Peyer's patch (tissue), 4 donors: Measurements from ENCODE around the gene DOCK1. TPM values are rescaled to one million over a fixed set of nuclear protein-coding genes. Genes with fewer than 3 reads are reported as not detected.
"Not testable (repeated sequence)": the region's sequence is repeated elsewhere in the genome, so short reads cannot be mapped to it uniquely, and the experiment has no call there.

Experiments used
- DNase-seq, 3 donors: peaks; one replicate each; pipeline ENCODE4 v3.0.0-alpha.2; 2017 to 2019
- H3K27ac ChIP-seq, 4 donors: fragments of 200-600 bp; sonication (generic); one replicate each; pipeline ENCODE4 v1.5.1; 2016 to 2019
- H3K27me3 ChIP-seq, 2 donors: fragments of 200-600 bp; sonication (generic); one replicate each; pipeline ENCODE4 v1.5.1; 2019
- H3K36me3 ChIP-seq, 3 donors: fragments of 200-600 bp; sonication (generic); one replicate each; pipeline ENCODE4 v1.5.1; 2016 to 2019
- H3K4me1 ChIP-seq, 4 donors: fragments of 200-600 bp; sonication (generic); one replicate each; pipeline ENCODE4 v1.5.1; 2016 to 2019
- H3K4me3 ChIP-seq, 4 donors: fragments of 200-600 bp; sonication (generic); 1 replicate in 3 of 4; 2 replicates in 1 of 4; pipeline ENCODE4 v1.5.1; 2016 to 2019; ENCODE audit warnings: mild to moderate bottlenecking in 1 of 4
- H3K9me3 ChIP-seq, 4 donors: fragments of 200-600 bp; sonication (generic); one replicate each; pipeline ENCODE4 v1.5.1; 2016 to 2019; ENCODE audit warnings: mild to moderate bottlenecking in 1 of 4
- POLR2A ChIP-seq, 2 donors: fragments of 450-650 bp; IDR thresholded peaks; one replicate each; pipeline ENCODE4 v1.5.1; 2017; ENCODE audit warnings: antibody characterized with exemption in 2 of 2, mild to moderate bottlenecking in 2 of 2, moderate library complexity in 2 of 2
- total RNA-seq, 4 donors: library from RNA; depleted of rRNA; stranded (reverse); fragments of >200 nt; gene quantifications; one replicate each; pipeline ENCODE4 v1.1.0, GENCODE V29; 2016
- TF ChIP-seq, protein P1 (sequence below), 6 experiments: fragments of 450-650 bp in 4 of 6; fragments of 200-600 bp in 2 of 6; sonication (generic) in 1 of 6; IDR thresholded peaks; one replicate each; pipeline ENCODE4 v1.5.1; 2017 to 2019; ENCODE audit warnings: antibody characterized with exemption in 6 of 6, mild to moderate bottlenecking in 3 of 6, moderate library complexity in 1 of 6

DOCK1 gene
- total RNA-seq, 4 donors from 2014 or later = 42.0 to 117 (median 92.2) TPM

DNA sequence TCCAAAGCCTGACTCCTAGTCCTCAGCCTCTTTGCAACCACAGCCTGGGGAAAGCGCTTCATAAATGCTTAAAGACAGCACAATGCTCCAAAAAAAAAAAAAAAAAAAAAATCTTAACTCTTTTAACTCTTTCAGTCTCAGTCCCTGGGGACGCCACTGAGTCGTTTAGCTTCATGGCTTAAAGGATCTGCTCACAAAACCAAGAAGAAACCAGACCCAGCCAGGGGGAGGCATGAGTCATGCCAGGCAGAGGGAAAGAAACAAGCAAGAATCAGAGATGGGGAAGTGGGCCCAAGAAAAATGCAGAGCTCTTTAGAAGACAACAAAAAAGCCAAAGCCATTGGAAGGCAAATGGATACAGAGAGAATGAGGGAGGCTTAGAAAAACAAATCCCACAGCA, 32.5 kb upstream of the DOCK1 start:
- peak in 1 of 3 donors; percentile 31 for DNase-seq

DNA sequence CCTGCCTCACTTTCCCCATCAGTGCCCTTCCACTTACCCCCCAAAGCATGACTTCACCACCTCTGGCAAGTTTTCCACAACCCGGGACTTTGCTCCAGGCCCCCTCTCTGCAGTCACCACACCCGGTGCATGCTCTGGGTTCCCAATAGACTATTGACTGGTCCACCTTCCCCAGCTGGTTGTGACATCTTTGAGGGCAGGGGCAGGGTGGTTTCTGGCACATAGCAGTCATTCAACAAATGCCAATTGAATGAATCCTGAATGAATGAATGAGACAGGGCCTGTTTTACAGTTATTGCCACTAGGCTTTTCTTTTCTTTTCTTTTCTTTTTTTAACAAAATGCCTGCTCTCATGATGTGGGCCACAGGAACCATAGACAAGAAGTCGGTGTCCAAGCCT, 28.8 kb upstream of the DOCK1 start:
- no peak overlapping the region for H3K4me3 ChIP-seq
- no peaks in the 10 kb centered on the region for H3K27me3 ChIP-seq
- H3K4me1 ChIP-seq = no peaks in the 10 kb centered on the region
- H3K9me3 ChIP-seq = no peaks in the 10 kb centered on the region
- TF ChIP-seq, protein P1, sequence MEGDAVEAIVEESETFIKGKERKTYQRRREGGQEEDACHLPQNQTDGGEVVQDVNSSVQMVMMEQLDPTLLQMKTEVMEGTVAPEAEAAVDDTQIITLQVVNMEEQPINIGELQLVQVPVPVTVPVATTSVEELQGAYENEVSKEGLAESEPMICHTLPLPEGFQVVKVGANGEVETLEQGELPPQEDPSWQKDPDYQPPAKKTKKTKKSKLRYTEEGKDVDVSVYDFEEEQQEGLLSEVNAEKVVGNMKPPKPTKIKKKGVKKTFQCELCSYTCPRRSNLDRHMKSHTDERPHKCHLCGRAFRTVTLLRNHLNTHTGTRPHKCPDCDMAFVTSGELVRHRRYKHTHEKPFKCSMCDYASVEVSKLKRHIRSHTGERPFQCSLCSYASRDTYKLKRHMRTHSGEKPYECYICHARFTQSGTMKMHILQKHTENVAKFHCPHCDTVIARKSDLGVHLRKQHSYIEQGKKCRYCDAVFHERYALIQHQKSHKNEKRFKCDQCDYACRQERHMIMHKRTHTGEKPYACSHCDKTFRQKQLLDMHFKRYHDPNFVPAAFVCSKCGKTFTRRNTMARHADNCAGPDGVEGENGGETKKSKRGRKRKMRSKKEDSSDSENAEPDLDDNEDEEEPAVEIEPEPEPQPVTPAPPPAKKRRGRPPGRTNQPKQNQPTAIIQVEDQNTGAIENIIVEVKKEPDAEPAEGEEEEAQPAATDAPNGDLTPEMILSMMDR (IDR thresholded peaks at IDR 0.05) = no peak
- no peak for TF ChIP-seq POLR2A (IDR thresholded peaks at IDR 0.05)
- H3K27ac ChIP-seq = no peak overlapping the region
- H3K36me3 ChIP-seq = no peaks in the 10 kb centered on the region
- no peak for DNase-seq

More for the DNA sequence above, 32.5 kb upstream of the DOCK1 start:
- no peaks in the 10 kb centered on the region for H3K36me3 ChIP-seq
- no peak overlapping the region for H3K4me3 ChIP-seq
- no peak for TF ChIP-seq POLR2A (IDR thresholded peaks at IDR 0.05)
- TF ChIP-seq, protein P1 (IDR thresholded peaks at IDR 0.05) = no peak
- H3K27ac ChIP-seq = no peak overlapping the region
- no peaks in the 10 kb centered on the region for H3K27me3 ChIP-seq
- H3K4me1 ChIP-seq = no peaks in the 10 kb centered on the region
- H3K9me3 ChIP-seq = no peaks in the 10 kb centered on the region

DNA sequence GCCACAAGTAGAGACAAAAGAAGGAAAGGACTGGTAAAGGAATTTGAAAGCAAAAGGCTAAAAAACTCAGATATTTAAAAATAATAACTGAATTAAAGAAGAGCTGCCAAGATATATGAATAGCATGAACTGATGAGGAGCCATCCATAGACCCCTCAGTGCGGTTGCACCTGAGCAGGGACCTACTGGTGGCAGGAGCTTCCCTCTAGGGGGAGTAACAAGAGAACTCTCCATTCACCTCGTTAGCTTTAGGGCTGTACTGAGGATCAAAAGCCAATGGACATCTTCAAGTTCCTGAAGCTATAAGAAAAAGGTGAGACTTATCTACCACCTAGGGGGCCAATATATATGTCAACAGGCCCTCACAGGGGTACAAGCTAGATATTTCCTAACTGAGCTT, 27.8 kb upstream of the DOCK1 start:
- TF ChIP-seq POLR2A (IDR thresholded peaks at IDR 0.05) = no peak
- TF ChIP-seq, protein P1 (IDR thresholded peaks at IDR 0.05) = no peak
- Histone ChIP-seq H3K36me3 (no peaks in the 10 kb centered on the region), H3K4me3 (no peak overlapping the region), H3K27me3 (no peaks in the 10 kb centered on the region), H3K9me3 (no peaks in the 10 kb centered on the region), H3K4me1 (no peaks in the 10 kb centered on the region), H3K27ac (no peak overlapping the region)
- DNase-seq = no peak

DNA sequence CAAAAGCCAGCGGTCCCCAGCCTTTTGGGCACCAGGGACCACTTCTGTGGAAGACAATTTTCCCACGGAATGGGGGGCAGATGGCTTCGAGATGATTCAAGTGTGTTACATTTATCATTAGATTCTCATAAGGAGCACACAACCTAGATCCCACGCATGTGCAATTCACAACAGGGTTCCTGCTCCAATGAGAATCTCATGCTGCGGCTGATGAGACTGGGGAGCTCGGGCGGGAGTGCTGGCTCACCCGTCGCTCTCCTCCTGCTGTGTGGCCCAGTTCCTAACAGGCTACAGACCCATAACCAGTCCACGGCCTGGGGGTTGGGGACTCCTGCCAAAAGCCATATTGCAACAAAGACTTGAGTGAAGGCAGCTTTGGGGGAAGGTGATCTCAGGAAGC, 26.6 kb upstream of the DOCK1 start:
- TF ChIP-seq, protein P1 (IDR thresholded peaks at IDR 0.05) = no peak
- no peak for TF ChIP-seq POLR2A (IDR thresholded peaks at IDR 0.05)
- Histone ChIP-seq H3K36me3 (no peaks in the 10 kb centered on the region), H3K27ac (no peak overlapping the region), H3K4me1 (no peaks in the 10 kb centered on the region), H3K4me3 (no peak overlapping the region), H3K9me3 (no peaks in the 10 kb centered on the region), H3K27me3 (no peaks in the 10 kb centered on the region)
- DNase-seq = no peak

DNA sequence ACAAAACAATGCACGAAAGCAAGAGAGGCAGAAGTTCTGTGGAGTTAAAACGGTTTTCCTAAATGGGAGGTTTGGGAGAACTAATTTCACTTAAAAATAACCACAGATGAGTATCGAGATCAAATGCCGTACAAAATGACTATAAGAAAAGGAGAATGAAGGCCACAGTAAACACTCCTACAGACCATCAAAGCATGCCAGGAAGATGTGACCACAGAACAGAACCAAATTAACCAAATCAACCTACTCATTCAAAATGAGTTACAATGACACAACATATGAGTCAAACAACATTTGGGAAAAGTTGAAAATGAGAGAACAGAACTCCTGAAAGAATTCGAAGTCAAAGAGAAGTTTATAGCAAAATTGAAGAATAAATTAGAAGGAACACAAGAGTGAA, 24.3 kb upstream of the DOCK1 start:
- H3K27me3 ChIP-seq = no peaks in the 10 kb centered on the region
- no peak for DNase-seq
- H3K9me3 ChIP-seq = no peaks in the 10 kb centered on the region
- H3K4me1 ChIP-seq = no peaks in the 10 kb centered on the region
- TF ChIP-seq POLR2A (IDR thresholded peaks at IDR 0.05) = no peak
- TF ChIP-seq, protein P1 (IDR thresholded peaks at IDR 0.05) = no peak
- H3K27ac ChIP-seq = no peak overlapping the region
- H3K36me3 ChIP-seq = no peaks in the 10 kb centered on the region
- no peak overlapping the region for H3K4me3 ChIP-seq

DNA sequence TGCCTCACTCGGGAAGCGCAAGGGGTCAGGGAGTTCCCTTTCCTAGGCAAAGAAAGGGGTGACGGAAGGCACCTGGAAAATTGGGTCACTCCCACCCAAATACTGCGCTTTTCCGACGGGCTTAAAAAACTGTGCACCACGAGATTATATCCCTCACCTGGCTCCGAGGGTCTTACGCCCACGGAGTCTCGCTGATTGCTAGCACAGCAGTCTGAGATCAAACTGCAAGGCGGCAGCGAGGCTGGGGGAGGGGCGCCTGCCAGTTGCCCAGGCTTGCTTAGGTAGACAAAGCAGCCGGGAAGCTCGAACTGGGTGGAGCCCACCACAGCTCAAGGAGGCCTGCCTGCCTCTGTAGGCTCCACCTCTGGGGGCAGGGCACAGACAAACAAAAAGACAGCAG, 23.2 kb upstream of the DOCK1 start:
- H3K36me3 ChIP-seq, H3K4me1 ChIP-seq, H3K9me3 ChIP-seq, DNase-seq, H3K27me3 ChIP-seq, H3K27ac ChIP-seq, H3K4me3 ChIP-seq: not testable (repeated sequence)

DNA sequence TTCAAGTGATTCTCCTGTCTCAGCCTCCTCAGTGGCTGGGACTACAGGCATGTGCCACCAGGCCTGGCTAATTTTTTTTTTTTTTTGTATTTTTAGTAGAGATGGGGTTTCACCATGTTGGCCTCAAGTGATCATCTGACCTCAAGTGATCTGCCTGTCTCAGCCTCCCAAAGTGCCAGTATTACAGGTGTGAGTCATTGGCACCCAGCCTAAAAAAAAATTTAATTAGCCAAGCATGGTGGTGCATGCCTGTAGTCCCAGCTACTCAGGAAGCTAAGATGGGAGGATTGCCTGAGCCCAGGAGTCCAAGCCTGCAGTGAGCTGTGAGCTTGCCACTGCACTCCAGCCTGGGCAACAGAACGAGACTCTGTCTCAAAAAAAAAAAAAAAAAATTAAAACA, 16.8 kb upstream of the DOCK1 start:
- not testable (repeated sequence) for H3K9me3 ChIP-seq, DNase-seq, H3K4me3 ChIP-seq, H3K4me1 ChIP-seq, H3K27ac ChIP-seq, H3K27me3 ChIP-seq, H3K36me3 ChIP-seq
